IMR-90 (cell line): Measurements from ENCODE around the gene COL6A6. TPM values are rescaled to one million over a fixed set of nuclear protein-coding genes. Genes with fewer than 3 reads are reported as not detected.

Experiments
- ATAC-seq: fragments of 200-7000 bp; cut with Tn5 transposase; 2 replicates; pipeline ENCODE4 v1.9.1; 2020; ENCODE audit warnings: low read depth, mild to moderate bottlenecking, moderate library complexity
- BruUV-seq: library from RNA; stranded (reverse); fragments of 400-500 nt; replicated peaks from 2 replicates; lab custom pipeline; 2021; lab: Mats Ljungman, UMichigan
- CTCF ChIA-PET: fragments of 300-600 bp; formaldehyde crosslinking; extraction: SDS; loops from one replicate; lab custom pipeline; 2021; ENCODE audit warnings: antibody characterized with exemption; lab: Yijun Ruan, JAX
- POLR2A ChIA-PET: fragments of 300-600 bp; sonication (Branson Sonifier 250); formaldehyde crosslinking; loops from one replicate; lab custom pipeline; 2022; ENCODE audit warnings: antibody characterized with exemption; ENCODE audit not compliant: unreplicated experiment; lab: Charles Lee
- DNase-seq: peaks from one replicate; pipeline ENCODE4 v3.0.0; 2013
- H2AFZ ChIP-seq: replicated peaks from 2 replicates; pipeline ENCODE3; 2013; ENCODE audit warnings: low read length, mild to moderate bottlenecking; ENCODE audit not compliant: poor library complexity
- H2AK5ac ChIP-seq: 2 replicates; pipeline ENCODE4 v1.6.1; 2013; ENCODE audit warnings: low read depth, low read length, inconsistent platforms
- H2AK9ac ChIP-seq: replicated peaks from 2 replicates; pipeline ENCODE3; 2013; ENCODE audit warnings: mild to moderate bottlenecking, low read depth, low read length, moderate library complexity; ENCODE audit not compliant: poor library complexity
- H2BK120ac ChIP-seq: 2 replicates; pipeline ENCODE4 v1.6.1; 2013; ENCODE audit warnings: low read depth, low read length, inconsistent platforms
- H2BK15ac ChIP-seq: 3 replicates; pipeline ENCODE4 v1.6.1; 2013; ENCODE audit warnings: low read depth, low read length, inconsistent platforms
- H2BK20ac ChIP-seq: 2 replicates; pipeline ENCODE4 v1.6.1; 2013; ENCODE audit warnings: low read depth, mild to moderate bottlenecking, inconsistent platforms, low read length, moderate library complexity
- H2BK5ac ChIP-seq: 2 replicates; pipeline ENCODE4 v1.6.1; 2013; ENCODE audit warnings: mild to moderate bottlenecking, low read depth, low read length, inconsistent platforms; ENCODE audit not compliant: poor library complexity, severe bottlenecking
- H3K14ac ChIP-seq: replicated peaks from 2 replicates; pipeline ENCODE4 v1.6.1; 2013; ENCODE audit warnings: low read depth, low read length, inconsistent platforms
- H3K18ac ChIP-seq: 2 replicates; pipeline ENCODE4 v1.6.1; 2013; ENCODE audit warnings: low read depth, low read length, control low read depth
- H3K23ac ChIP-seq: 2 replicates; pipeline ENCODE4 v1.6.1; 2013; ENCODE audit warnings: low read depth, low read length, inconsistent platforms
- H3K27ac ChIP-seq: 2 replicates; pipeline ENCODE4 v1.5.1; 2013; ENCODE audit warnings: mild to moderate bottlenecking, control low read depth, low read length; ENCODE audit not compliant: insufficient read depth
- H3K27me3 ChIP-seq: 2 replicates; pipeline ENCODE4 v1.6.1; 2013; ENCODE audit warnings: low read length; ENCODE audit not compliant: control insufficient read depth, insufficient read depth
- H3K36me3 ChIP-seq: 2 replicates; pipeline ENCODE4 v1.6.1; 2013; ENCODE audit warnings: low read length, mixed read lengths; ENCODE audit not compliant: control insufficient read depth, insufficient read depth
- H3K4ac ChIP-seq: 2 replicates; pipeline ENCODE4 v1.6.1; 2013; ENCODE audit warnings: low read depth, low read length, inconsistent platforms
- H3K4me1 ChIP-seq: 2 replicates; pipeline ENCODE4 v1.6.1; 2013; ENCODE audit warnings: low read length, mixed read lengths; ENCODE audit not compliant: control insufficient read depth, insufficient read depth
- H3K4me2 ChIP-seq: 2 replicates; pipeline ENCODE4 v1.6.1; 2013; ENCODE audit warnings: low read depth, mild to moderate bottlenecking, control low read depth, low read length, moderate library complexity
- H3K4me3 ChIP-seq: 2 replicates; pipeline ENCODE4 v1.5.1; 2013; ENCODE audit warnings: low read depth, mild to moderate bottlenecking, control low read depth, low read length, moderate library complexity; ENCODE audit not compliant: insufficient read depth
- H3K56ac ChIP-seq: 2 replicates; pipeline ENCODE4 v1.6.1; 2013; ENCODE audit warnings: low read length, inconsistent platforms; ENCODE audit not compliant: insufficient read depth; ENCODE audit errors: extremely low read depth
- H3K79me1 ChIP-seq, 2 experiments: 2 replicates each; pipeline ENCODE4 v1.6.1; 2013; ENCODE audit warnings: low read length in 2 of 2, inconsistent platforms in 1 of 2, low read depth in 1 of 2
- H3K9ac ChIP-seq: 2 replicates; pipeline ENCODE4 v1.6.1; 2013; ENCODE audit warnings: low read depth, low read length, control low read depth
- H3K9me1 ChIP-seq: 2 replicates; pipeline ENCODE4 v1.6.1; 2013; ENCODE audit warnings: low read length, inconsistent platforms; ENCODE audit not compliant: insufficient read depth
- H3K9me3 ChIP-seq: 2 replicates; pipeline ENCODE4 v1.6.1; 2013; ENCODE audit warnings: low read length; ENCODE audit not compliant: control insufficient read depth, insufficient read depth
- H4K20me1 ChIP-seq: 2 replicates; pipeline ENCODE4 v1.6.1; 2013; ENCODE audit warnings: low read length, inconsistent platforms; ENCODE audit not compliant: insufficient read depth
- H4K5ac ChIP-seq: 2 replicates; pipeline ENCODE4 v1.6.1; 2013; ENCODE audit warnings: mild to moderate bottlenecking, low read depth, low read length, control low read depth
- H4K8ac ChIP-seq, 2 experiments: 2 replicates each; pipeline ENCODE4 v1.6.1; 2013; ENCODE audit warnings: low read depth in 2 of 2, low read length in 2 of 2, control low read depth in 1 of 2, inconsistent platforms in 1 of 2
- H4K91ac ChIP-seq: 2 replicates; pipeline ENCODE4 v1.6.1; 2013; ENCODE audit warnings: low read depth, low read length, inconsistent platforms; ENCODE audit not compliant: insufficient read depth
- BHLHE40 ChIP-seq: fragments of 150-350 bp; IDR thresholded peaks from 2 replicates; pipeline ENCODE4 v1.6.1; 2016; ENCODE audit warnings: mild to moderate bottlenecking, low read depth, low read length
- CEBPB ChIP-seq: IDR thresholded peaks from 2 replicates; pipeline ENCODE4 v1.6.1; 2012; ENCODE audit warnings: low read depth, low read length, improper control_type of control experiment
- CTCF ChIP-seq: conservative IDR thresholded peaks from 2 replicates; pipeline ENCODE4 v1.5.1; 2012; ENCODE audit warnings: mild to moderate bottlenecking, low read depth, low read length, improper control_type of control experiment
- MAZ ChIP-seq: IDR thresholded peaks from 2 replicates; pipeline ENCODE4 v1.6.1; 2012; ENCODE audit warnings: low read depth, mild to moderate bottlenecking, low read length, improper control_type of control experiment, moderate library complexity, borderline replicate concordance
- POLR2A ChIP-seq: IDR thresholded peaks from 2 replicates; pipeline ENCODE4 v1.6.1; 2012; ENCODE audit warnings: mild to moderate bottlenecking, low read depth, low read length
- RCOR1 ChIP-seq: IDR thresholded peaks from 2 replicates; pipeline ENCODE4 v1.6.1; 2012; ENCODE audit warnings: mild to moderate bottlenecking, low read length, improper control_type of control experiment; ENCODE audit not compliant: insufficient replicate concordance
- RFX5 ChIP-seq: IDR thresholded peaks from 2 replicates; pipeline ENCODE4 v1.8.0; 2012; ENCODE audit warnings: low read depth, mild to moderate bottlenecking, low read length, moderate library complexity
- WGBS, 2 experiments: methylation state at CpG; one replicate each; pipeline versions ENCODE4 v1.1.5 to v1.1.7; 2013; ENCODE audit warnings: missing lambda C conversion rate in 2 of 2; ENCODE audit not compliant: insufficient read length in 1 of 2; ENCODE audit errors: extremely low coverage in 2 of 2; 5-methylcytosine and 5-hydroxymethylcytosine counted together
- dilution Hi-C: fragments of 300-500 bp; cut with HindIII; formaldehyde crosslinking; loops from one replicate; pipeline ENCODE4 v1.14.3; 2018; ENCODE audit warnings: low sequenced_read_pairs; ENCODE audit not compliant: unreplicated experiment
- in situ Hi-C: fragments of 300-500 bp; cut with MboI; formaldehyde crosslinking; loops from 3 replicates; pipeline ENCODE4 v1.14.3; 2019; ENCODE audit warnings: low sequenced_read_pairs, inconsistent platforms, mixed read lengths
- intact Hi-C: fragments of 100-400 bp; cut with micrococcal nuclease; formaldehyde crosslinking; loops from 2 replicates; pipeline ENCODE4 v1.10.0; 2022
- polyA plus RNA-seq, 3 experiments: library from polyadenylated mRNA; depleted of rRNA; stranded (reverse); fragments of >200 nt; gene quantifications; 2 replicates each; pipeline ENCODE4 v1.2.3, GENCODE V29; 2012; ENCODE audit warnings: low replicate concordance in 1 of 3
- total RNA-seq: library from RNA; depleted of rRNA; stranded (reverse); fragments of >200 nt; gene quantifications from 2 replicates; pipeline ENCODE4 v1.2.3, GENCODE V29; 2012

COL6A6 gene
- total and polyA plus RNA-seq, 2 of the 4 experiments (the other 2 are of a cell fraction), result not detected

DNA sequence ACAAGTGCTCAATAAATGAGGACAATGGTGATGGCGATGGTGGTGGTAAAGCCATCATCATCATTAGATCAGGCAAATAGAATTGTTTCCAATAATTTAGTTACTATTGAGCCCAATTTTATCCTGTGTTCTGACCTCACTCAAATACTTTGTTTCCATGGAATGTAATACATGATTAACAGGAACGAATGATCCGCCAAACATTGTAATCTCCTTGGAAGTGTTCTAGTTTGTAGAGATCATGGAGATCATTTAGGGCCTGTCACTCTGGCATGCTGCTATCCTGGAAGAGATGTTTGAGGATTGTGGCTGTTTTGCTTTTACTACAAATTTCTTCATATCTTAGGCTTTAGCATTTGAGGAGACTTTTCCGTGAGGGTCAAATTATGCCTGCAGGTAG is 2.8 kb downstream of the COL6A6 start:
- POLR2A ChIA-PET, result no interaction called here
- no peak overlapping the region for H4K8ac ChIP-seq
- H2AK9ac ChIP-seq, result no peak overlapping the region
- H3K4me1 ChIP-seq, result no peaks in the 10 kb centered on the region
- H3K9me3 ChIP-seq, result no peaks in the 10 kb centered on the region
- CTCF ChIA-PET, result no interaction called here
- H3K27ac ChIP-seq, result no peak overlapping the region
- no TSS peak for BruUV-seq
- DNase-seq (no peak), ATAC-seq (no peak)
- H3K9me1 ChIP-seq, result no peaks in the 10 kb centered on the region
- intact Hi-C loops (no loop called here), in situ Hi-C loops (no loop called here), dilution Hi-C loops (no loop called here)
- no peak overlapping the region for H3K14ac ChIP-seq
- no peak overlapping the region for H2AFZ ChIP-seq
- no peak overlapping the region for H2BK120ac ChIP-seq
- H4K91ac ChIP-seq, result no peak overlapping the region
- H3K23ac ChIP-seq, result no peak overlapping the region
- no CpG with 5 or more reads among the region's 4 CpGs for WGBS, 2 experiments
- no peak overlapping the region for H3K56ac ChIP-seq
- H3K18ac ChIP-seq, result no peak overlapping the region
- no peak for TF ChIP-seq CTCF
- TF ChIP-seq RCOR1, result no peak
- TF ChIP-seq RFX5, result no peak
- no peak for TF ChIP-seq POLR2A
- TF ChIP-seq BHLHE40, result no peak
- TF ChIP-seq MAZ, result no peak
- no peak for TF ChIP-seq CEBPB
- no peak overlapping the region for H3K9ac ChIP-seq
- no peak overlapping the region for H2BK5ac ChIP-seq
- no peaks in the 10 kb centered on the region for H3K36me3 ChIP-seq
- no peak overlapping the region for H3K4me2 ChIP-seq
- no peaks in the 10 kb centered on the region for H3K79me1 ChIP-seq
- no peak overlapping the region for H3K4ac ChIP-seq
- H2AK5ac ChIP-seq, result no peak overlapping the region
- peaks cover 12% of the 10 kb centered on the region; the same call in 1 of the 2 replicates for H3K27me3 ChIP-seq
- H4K5ac ChIP-seq, result no peak overlapping the region
- H2BK15ac ChIP-seq, result no peak overlapping the region
- H2BK20ac ChIP-seq, result no peak overlapping the region
- no peaks in the 10 kb centered on the region for H4K20me1 ChIP-seq
- no peak overlapping the region for H3K4me3 ChIP-seq
